Psoas muscle (tissue), 8 donors: ENCODE results near the gene TIMP2. TPM values are rescaled to one million over a fixed set of nuclear protein-coding genes. Genes with fewer than 3 reads are reported as not detected.

Experiments used
- ATAC-seq, 4 donors: fragments of 200-7000 bp; cut with Tn5 transposase; one replicate each; pipeline ENCODE4 v1.9.1; 2020; ENCODE audit warnings: moderate library complexity in 3 of 4, mild to moderate bottlenecking in 2 of 4
- DNase-seq, 2 donors: peaks; one replicate each; pipeline ENCODE4 v3.0.0-alpha.2; 2020
- H3K27ac ChIP-seq: fragments of 200-600 bp; one replicate; pipeline ENCODE4 v1.8.0; 2022
- H3K27me3 ChIP-seq, 3 donors: fragments of 200-600 bp in 1 of 3; one replicate each; pipeline versions ENCODE4 v1.6.1 to v1.8.0; 2013 to 2022; ENCODE audit warnings: low read length in 2 of 3, mild to moderate bottlenecking in 2 of 3, moderate library complexity in 1 of 3; ENCODE audit not compliant: insufficient read depth in 3 of 3
- H3K36me3 ChIP-seq, 2 donors: fragments of 200-600 bp in 1 of 2; one replicate each; pipeline versions ENCODE4 v1.6.1 to v1.8.0; 2013 to 2022; ENCODE audit warnings: low read depth in 1 of 2, mild to moderate bottlenecking in 1 of 2, moderate library complexity in 1 of 2; ENCODE audit not compliant: insufficient read depth in 1 of 2
- H3K4me1 ChIP-seq: fragments of 200-600 bp; one replicate; pipeline ENCODE4 v1.8.0; 2022
- H3K4me3 ChIP-seq: fragments of 200-600 bp; one replicate; pipeline ENCODE4 v1.8.0; 2022; ENCODE audit warnings: mild to moderate bottlenecking
- H3K9me3 ChIP-seq: fragments of 200-600 bp; one replicate; pipeline ENCODE4 v1.8.0; 2022
- CTCF ChIP-seq: fragments of 200-600 bp; IDR thresholded peaks from one replicate; pipeline ENCODE4 v1.8.0; 2022; ENCODE audit warnings: antibody characterized with exemption
- WGBS, 3 donors: extraction: QIAGEN DNeasy Blood & Tissue Kit; methylation state at CpG; one replicate each; pipeline versions ENCODE4 v1.1.6 to v1.1.7; 2013; 5-methylcytosine and 5-hydroxymethylcytosine counted together
- intact Hi-C, 2 donors: fragments of 100-400 bp; cut with DNase I; formaldehyde crosslinking; loops; one replicate each; pipeline versions ENCODE4 v1.11.0 to v1.14.2; 2022
- polyA plus RNA-seq, 3 donors: library from polyadenylated mRNA; stranded (reverse); fragments of 200-250 nt; gene quantifications; one replicate each; pipeline ENCODE4 v1.2.3, GENCODE V29; 2013
- total RNA-seq, 4 donors: library from RNA; stranded (reverse); fragmentation: NEBNext Ultra II Directional in 2 of 4; extraction: Animal tissue kit (Norgen Biotek cat#: 25700) in 2 of 4; gene quantifications; one replicate each; pipeline versions ENCODE4 v1.2.1 to v1.2.4, GENCODE V29; 2021 to 2023
- donor health status: healthy with polysubstance abuse.
- donor health status: DM: no; HTN: no; CAD: no; lungs with moderate emphysema.
- donor health status: Bipolar disorder and iron deficiency.
- donor health status: healthy.
- donor health status: DM: yes; HTN: yes; CAD: no.
- donor health status: DM: no; HTN: no; CAD: no.
- donor health status: DM: no; HTN: no; CAD: no.
- donor health status: DM: yes; HTN: yes; CAD: no.

TIMP2 gene
- total and polyA plus RNA-seq, 7 donors = 10.3 to 53.6 (median 18.5) TPM

GRCh38 chr17:78842881-78843565 lies 82.2 kb downstream of the TIMP2 start:
- peak in 1 of 2 donors; percentile 54 for DNase-seq
- Histone ChIP-seq H3K9me3 (no peaks in the 10 kb centered on the region), H3K4me3 (no peak overlapping the region), H3K27ac (no peak overlapping the region), H3K27me3 (no peaks in the 10 kb centered on the region), H3K36me3 (peaks cover 0 to 2% of the 10 kb centered on the region in 2 donors), H3K4me1 (peaks cover 15% of the 10 kb centered on the region)
- WGBS, 3 donors = 57 to 60% (median 58%) methylated on average over 10 of the region's 10 CpGs
- no peak for ATAC-seq
- intact Hi-C loops = no loop called here
- peak; percentile 40 for TF ChIP-seq CTCF

DNA sequence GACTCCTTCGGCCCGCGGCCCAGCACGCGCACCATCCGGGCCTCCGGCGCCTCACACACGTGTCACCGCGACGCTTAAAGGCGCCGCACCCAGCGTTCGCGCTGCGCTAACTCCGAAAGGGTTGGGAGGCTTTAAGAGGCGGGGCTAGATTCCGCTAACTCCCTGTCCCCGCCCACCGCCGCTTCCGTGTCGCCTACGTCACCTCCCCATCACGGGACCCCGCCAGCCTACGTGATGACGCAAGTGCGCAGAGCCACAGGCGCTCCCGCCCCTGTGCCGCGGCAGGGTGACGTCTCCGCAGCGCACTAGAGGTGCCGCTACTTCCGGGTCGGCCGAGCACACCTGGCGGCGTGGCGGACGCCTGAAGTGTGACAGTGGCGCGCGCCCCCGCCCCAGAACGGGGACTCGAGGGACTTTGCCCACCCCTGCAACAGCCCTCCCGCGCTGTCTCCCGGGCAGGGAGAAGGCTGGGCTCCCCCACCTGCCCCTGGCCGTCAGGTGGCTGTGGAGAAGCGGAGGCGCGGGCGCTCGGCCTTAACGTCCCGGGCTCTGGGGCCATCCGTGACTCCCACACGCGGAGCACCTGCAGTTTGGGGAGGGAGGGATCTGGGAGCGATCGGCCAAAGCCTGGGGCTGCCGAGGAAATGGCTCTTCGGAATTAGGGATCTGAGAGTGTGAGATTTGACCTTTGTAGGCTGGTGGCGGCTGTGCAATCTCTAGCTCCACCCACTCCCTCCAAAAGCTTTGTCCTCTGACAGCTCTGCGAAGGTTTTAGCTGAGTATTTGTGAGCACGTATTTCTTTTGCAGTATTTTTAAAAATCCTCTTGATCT lies 84.2 kb downstream of the TIMP2 start, which contains the start of gene USP36:
Gene USP36 (minus strand): TSS at position 35 of the 832 bp plus-strand sequence. CDS start 4,451 bp downstream, outside the sequence.
- peak within 1 kb of the TSS; percentile 100 for H3K27ac ChIP-seq
- H3K9me3 ChIP-seq = no peaks in the 10 kb centered on the region
- intact Hi-C loops = no loop called here
- TF ChIP-seq CTCF = peak; percentile 14
- 0 to 1% (median 0%) methylated on average over 57 to 74 of the region's 74 CpGs for WGBS, 3 donors
- peak; percentile 99 to 100 for DNase-seq
- peak; percentile 95 for ATAC-seq
- H3K4me1 ChIP-seq = peaks cover 15% of the 10 kb centered on the region
- H3K36me3 ChIP-seq = peaks cover 10 to 22% of the 10 kb centered on the region in 2 donors
- peak within 1 kb of the TSS; percentile 74 for H3K4me3 ChIP-seq
- no peaks in the 10 kb centered on the region for H3K27me3 ChIP-seq

- TF ChIP-seq CTCF = no peak
- H3K4me1 ChIP-seq = peaks cover 15% of the 10 kb centered on the region
- intact Hi-C loops = no loop called here
- no peaks in the 10 kb centered on the region for H3K27me3 ChIP-seq
- peaks cover 13 to 27% of the 10 kb centered on the region in 2 donors for H3K36me3 ChIP-seq
- DNase-seq = no peak
- H3K27ac ChIP-seq = peak overlapping the region; percentile 100
- no peaks in the 10 kb centered on the region for H3K9me3 ChIP-seq
- peak overlapping the region; percentile 74 for H3K4me3 ChIP-seq
- no peak for ATAC-seq
- 0 to 1% (median 0%) methylated on average over 27 to 35 of the region's 35 CpGs for WGBS, 3 donors
These were observed 84.7 kb downstream of the TIMP2 start for GRCh38 chr17:78840530-78840779.

- no peak for TF ChIP-seq CTCF
- H3K27ac ChIP-seq = peak overlapping the region; percentile 100
- peaks cover 17 to 32% of the 10 kb centered on the region in 2 donors for H3K36me3 ChIP-seq
- no peaks in the 10 kb centered on the region for H3K27me3 ChIP-seq
- 0 to 1% (median 1%) methylated on average over 54 to 73 of the region's 73 CpGs for WGBS, 3 donors
- peaks cover 15% of the 10 kb centered on the region for H3K4me1 ChIP-seq
- peak; percentile 56 to 73 for DNase-seq
- H3K9me3 ChIP-seq = no peaks in the 10 kb centered on the region
- intact Hi-C loops = no loop called here
- H3K4me3 ChIP-seq = peak overlapping the region; percentile 74
- peak; percentile 13 to 30 (median 22) for ATAC-seq
These were observed 85.2 kb downstream of the TIMP2 start for GRCh38 chr17:78839762-78840529.
